Thyroid gland (tissue), 4 donors: ENCODE results near the gene CIRBP.

Experiments used
- POLR2A ChIP-seq, 2 donors: fragments of 450-650 bp; IDR thresholded peaks; one replicate each; pipeline ENCODE4 v1.6.1; 2017; ENCODE audit warnings: antibody characterized with exemption in 2 of 2, mild to moderate bottlenecking in 2 of 2, moderate library complexity in 1 of 2
- TF ChIP-seq, protein P1 (sequence below), 6 experiments: fragments of 200-600 bp in 3 of 6; fragments of 450-650 bp in 3 of 6; sonication (generic) in 3 of 6; IDR thresholded peaks; one replicate each; pipeline ENCODE4 v1.5.1; 2016 to 2019; ENCODE audit warnings: antibody characterized with exemption in 6 of 6, mild to moderate bottlenecking in 2 of 6, inconsistent platforms in 1 of 6, moderate library complexity in 1 of 6

DNA sequence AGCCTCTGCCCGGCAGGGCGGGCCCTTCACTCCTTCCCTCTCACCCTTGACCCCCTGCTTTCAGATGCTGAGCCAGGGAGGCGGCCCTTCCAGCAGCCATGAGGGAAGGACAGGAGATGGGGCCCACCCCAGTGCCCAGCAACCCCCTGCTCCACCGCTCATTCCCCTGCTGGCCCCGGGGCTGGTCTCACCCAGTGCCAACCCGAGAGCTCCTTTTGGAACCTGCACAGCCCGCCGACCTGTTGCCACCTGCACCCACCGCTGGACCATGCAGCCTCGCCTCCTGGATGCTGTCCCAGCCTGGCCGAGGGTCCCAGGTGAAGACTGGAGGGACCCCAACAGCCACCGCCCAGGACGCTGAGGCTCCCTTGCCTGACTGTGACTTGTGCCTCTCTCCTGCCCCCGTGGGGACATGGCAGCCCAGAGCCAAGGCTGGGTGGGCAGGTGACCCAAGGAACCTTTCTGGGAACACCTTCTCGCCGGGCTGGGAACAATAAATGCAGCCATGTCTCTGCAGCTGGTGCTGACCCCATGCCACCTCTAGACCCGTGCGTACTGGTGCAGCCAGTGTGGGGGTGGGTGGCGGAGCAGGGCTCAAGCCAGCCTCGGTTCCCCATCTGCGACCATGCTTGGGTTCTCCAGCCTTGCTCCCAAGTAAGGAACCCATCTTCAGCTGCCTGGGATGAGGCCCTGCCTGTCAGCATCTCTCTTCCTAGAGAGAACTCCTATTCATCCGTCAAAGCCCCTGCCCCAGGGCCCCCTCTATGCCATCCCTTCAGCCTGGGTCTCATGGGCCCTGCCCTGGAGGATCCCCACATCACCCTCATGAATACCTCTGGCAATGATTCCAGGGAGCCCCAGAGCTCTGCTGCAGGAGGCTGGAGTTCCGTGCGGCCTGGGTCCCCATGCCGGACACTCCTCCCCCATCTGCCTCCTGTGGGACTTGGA, 9.9 kb downstream of the CIRBP start:
- TF ChIP-seq POLR2A (IDR thresholded peaks at IDR 0.05): no peak
- TF ChIP-seq, protein P1, sequence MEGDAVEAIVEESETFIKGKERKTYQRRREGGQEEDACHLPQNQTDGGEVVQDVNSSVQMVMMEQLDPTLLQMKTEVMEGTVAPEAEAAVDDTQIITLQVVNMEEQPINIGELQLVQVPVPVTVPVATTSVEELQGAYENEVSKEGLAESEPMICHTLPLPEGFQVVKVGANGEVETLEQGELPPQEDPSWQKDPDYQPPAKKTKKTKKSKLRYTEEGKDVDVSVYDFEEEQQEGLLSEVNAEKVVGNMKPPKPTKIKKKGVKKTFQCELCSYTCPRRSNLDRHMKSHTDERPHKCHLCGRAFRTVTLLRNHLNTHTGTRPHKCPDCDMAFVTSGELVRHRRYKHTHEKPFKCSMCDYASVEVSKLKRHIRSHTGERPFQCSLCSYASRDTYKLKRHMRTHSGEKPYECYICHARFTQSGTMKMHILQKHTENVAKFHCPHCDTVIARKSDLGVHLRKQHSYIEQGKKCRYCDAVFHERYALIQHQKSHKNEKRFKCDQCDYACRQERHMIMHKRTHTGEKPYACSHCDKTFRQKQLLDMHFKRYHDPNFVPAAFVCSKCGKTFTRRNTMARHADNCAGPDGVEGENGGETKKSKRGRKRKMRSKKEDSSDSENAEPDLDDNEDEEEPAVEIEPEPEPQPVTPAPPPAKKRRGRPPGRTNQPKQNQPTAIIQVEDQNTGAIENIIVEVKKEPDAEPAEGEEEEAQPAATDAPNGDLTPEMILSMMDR (IDR thresholded peaks at IDR 0.05): no peak
